Measurements from ENCODE around the gene TPTE2.
"Not testable (repeated sequence)": the region's sequence is repeated elsewhere in the genome, so short reads cannot be mapped to it uniquely, and the experiment has no call there.

Gene TPTE2

GRCh38 chr13:19561585-19561984 lies 253 bp upstream of the TPTE2 start:
- no peak for DNase-seq

GRCh38 chr13:19560672-19561071 lies 660 bp downstream of the TPTE2 start:
- DNase-seq = not testable (repeated sequence)

- not testable (repeated sequence) for DNase-seq
These were observed 1.6 kb downstream of the TPTE2 start for GRCh38 chr13:19559739-19560138.

- not testable (repeated sequence) for DNase-seq
These were observed 4.0 kb downstream of the TPTE2 start for GRCh38 chr13:19557287-19557686.

- not testable (repeated sequence) for DNase-seq
These were observed 12.1 kb downstream of the TPTE2 start for GRCh38 chr13:19549245-19549644.

- DNase-seq = not testable (repeated sequence)
These were observed 35.7 kb downstream of the TPTE2 start for GRCh38 chr13:19525634-19526033.

GRCh38 chr13:19519049-19519448 lies 42.3 kb downstream of the TPTE2 start:
- no peak for DNase-seq

GRCh38 chr13:19507623-19508022 lies 53.7 kb downstream of the TPTE2 start:
- not testable (repeated sequence) for DNase-seq

GRCh38 chr13:19460126-19460525 lies 101.2 kb downstream of the TPTE2 start:
- DNase-seq = not testable (repeated sequence)

- DNase-seq = peak; percentile 64
These were observed 122.2 kb downstream of the TPTE2 start for GRCh38 chr13:19439056-19439686.

GRCh38 chr13:19437780-19438179 lies 123.6 kb downstream of the TPTE2 start:
- DNase-seq = not testable (repeated sequence)

- peak; percentile 64 for DNase-seq
These were observed 139.1 kb downstream of the TPTE2 start for GRCh38 chr13:19422236-19422635.

GRCh38 chr13:19412494-19412893 lies 148.8 kb downstream of the TPTE2 start:
- not testable (repeated sequence) for DNase-seq

- not testable (repeated sequence) for DNase-seq
These were observed 178.4 kb downstream of the TPTE2 start for GRCh38 chr13:19382746-19383511.

- DNase-seq = no peak
These were observed 179.2 kb downstream of the TPTE2 start for GRCh38 chr13:19382111-19382510.
